ENCODE data around the gene CCL19.
"Not testable (repeated sequence)": the region's sequence is repeated elsewhere in the genome, so short reads cannot be mapped to it uniquely, and the experiment has no call there.

Gene CCL19

DNA sequence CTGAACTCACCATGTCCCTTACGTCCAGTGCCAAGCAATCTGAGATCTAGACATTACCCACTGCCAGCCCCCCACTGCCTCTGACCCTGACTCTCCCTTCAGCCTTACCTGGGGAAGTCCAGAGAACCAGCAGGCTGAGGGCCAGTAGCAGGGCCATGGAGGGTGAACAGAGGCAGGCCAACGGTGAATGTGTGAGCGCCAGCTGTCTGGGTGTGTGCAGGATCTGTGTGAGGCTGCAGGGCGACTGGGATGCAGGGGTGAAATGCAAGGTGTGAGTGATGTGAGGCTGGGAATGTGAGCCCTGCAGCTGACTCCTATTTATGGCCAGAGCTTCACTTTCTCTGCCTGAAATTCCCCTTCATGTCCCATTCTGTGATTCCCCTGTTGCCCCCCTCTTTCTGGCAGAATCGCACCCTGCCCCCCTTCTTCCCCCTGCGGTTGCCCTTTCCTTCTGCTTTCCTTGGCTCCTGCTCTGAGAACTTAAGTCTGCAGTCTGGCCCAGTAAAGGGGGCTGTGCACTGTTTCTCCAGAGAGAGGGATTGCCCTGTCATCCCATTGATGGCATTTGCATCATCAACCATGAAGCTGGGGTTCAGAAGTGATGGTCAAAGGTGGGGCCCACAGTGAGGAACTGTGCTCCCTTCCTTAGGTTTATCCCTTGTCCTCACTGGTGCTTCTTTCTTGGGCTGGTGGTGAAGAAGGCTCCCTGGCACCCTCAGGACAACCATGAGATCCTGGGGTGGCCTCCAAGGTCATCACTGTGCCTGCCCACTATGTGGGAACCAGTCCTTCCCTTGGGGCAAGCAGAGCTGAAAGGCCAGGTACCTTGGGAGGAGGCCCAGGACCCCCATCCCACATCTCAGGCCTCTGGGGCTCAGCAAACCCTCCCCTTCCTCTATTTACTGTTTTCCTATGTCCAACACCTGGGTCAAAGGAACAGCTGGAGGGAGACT, at the start of gene CCL19:
Gene CCL19, minus strand, starts transcription at position 294 of the 953 bp plus-strand sequence. Its CDS starts 137 bp downstream, at position 157.
- DNase-seq, result no peak

GRCh38 chr9:34740176-34740575, 49.1 kb upstream of the CCL19 start:
- not testable (repeated sequence) for DNase-seq

DNA sequence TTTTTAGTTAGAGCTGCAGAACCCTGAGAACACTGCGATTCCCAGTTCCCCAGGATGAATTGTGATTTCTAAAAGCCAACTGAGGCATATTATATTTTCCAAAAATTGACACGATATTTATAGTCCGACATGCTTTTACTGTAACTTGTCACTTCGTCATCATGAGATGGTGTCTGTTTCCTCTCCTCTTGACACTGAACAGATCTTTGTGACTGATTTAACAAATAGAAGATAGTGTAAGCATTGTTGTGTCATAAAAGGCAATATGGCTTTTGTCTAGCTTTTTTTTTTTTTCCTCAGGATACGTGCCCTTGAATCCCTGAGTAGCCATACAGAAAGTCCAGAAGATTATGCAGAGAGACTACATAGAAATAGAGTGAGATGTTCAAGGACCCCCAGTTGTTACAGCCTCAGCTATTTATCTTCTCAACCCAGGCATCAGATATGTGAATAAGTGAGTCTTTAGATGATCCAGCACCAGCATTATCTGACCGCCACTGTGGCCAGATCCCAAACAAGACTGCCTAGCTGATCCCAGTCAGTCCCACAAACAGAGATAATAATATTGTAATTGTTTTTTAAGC, 46.7 kb upstream of the CCL19 start:
- DNase-seq, result no peak

DNA sequence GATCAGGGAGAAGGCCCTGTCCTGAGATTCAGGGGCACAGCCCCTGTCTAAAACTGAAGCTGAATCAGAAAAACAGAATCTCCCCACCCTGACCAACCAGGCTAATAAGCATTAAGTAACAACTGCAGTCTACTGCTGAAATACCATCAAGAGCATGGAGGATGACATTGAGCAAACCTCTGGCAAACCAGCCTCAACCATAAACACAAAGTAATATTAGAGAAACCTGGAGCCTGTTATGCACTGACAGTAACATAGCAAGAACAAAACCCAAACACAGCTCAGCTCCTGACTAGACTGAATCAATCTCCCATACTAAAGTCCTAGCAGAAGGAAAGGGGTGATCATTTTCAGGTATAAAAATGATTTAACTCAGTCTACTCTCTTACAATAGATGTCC, 43.6 kb upstream of the CCL19 start:
- DNase-seq, result no peak

GRCh38 chr9:34732886-34733285, 41.8 kb upstream of the CCL19 start:
- DNase-seq, result no peak

DNA sequence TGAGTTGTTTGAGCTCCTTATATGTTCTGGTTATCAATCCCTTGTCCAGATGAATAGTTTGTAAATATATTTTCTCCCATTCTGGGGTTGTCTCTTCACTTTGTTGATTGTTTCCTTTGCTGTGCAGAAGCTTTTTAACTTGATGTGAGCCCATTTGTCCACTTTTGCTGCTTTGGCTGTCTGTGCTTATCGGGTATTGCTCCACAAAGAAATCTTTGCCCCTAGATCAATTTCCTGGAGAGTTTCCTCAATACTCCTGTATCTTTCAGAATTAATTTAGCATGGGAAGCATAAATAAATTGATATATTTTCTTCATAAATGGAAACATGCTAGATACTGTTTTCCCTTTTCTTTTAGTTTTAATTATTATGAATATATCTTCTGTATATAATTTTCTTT, 41.4 kb upstream of the CCL19 start:
- no peak for DNase-seq

GRCh38 chr9:34723141-34723540, 32.1 kb upstream of the CCL19 start:
- no peak for DNase-seq

DNA sequence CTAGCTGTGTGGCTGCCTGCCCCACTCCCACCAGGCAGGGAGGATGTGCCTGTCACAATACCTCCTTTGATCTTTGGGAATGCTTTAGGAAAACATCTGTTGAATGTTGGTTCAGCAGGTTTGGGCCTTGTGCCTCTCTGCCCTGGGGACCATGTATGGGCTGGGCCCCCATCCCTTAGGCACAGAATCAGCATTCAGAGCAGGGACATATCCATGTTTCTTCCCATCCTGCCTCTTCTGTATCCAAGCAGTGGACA, 28.6 kb upstream of the CCL19 start:
- not testable (repeated sequence) for DNase-seq

GRCh38 chr9:34719021-34719768, 28.1 kb upstream of the CCL19 start:
- DNase-seq, result no peak

GRCh38 chr9:34717996-34718614, 27.0 kb upstream of the CCL19 start:
- DNase-seq, result no peak

GRCh38 chr9:34716711-34717110, 25.6 kb upstream of the CCL19 start:
- no peak for DNase-seq

DNA sequence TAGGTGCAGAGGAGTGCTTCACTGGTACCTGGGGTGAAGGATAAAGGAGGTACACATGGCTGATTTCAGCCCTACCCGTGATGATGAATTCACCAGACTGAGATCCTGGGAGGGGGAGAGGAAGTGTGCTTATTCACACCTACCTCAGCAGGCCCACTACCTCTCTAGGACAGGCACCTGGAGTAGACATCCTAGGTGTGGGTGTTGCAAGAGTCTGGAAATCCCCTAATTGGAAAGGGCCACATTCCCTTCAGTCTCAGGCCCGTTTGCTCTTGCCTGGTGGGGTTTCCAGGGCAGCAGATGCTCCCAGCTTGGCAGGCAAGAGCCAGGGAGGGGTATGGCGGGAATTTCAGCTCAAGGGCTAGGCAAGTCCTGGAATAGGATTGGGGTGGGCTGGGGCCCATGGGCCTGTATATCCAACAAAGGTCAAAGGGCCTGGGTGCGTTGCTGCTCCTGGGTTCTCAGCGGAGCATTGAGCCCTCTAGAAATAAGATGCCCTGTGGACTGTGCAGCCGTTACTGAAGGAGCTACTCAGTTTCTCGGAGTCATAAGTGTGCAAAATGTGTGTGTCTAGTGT, 24.7 kb upstream of the CCL19 start:
- DNase-seq, result no peak

- DNase-seq, result no peak
Measured at GRCh38 chr9:34714007-34714406, 22.9 kb upstream of the CCL19 start.

- no peak for DNase-seq
Measured at GRCh38 chr9:34712140-34712539, 21.1 kb upstream of the CCL19 start.

GRCh38 chr9:34710023-34710422, 18.9 kb upstream of the CCL19 start, which contains the start of gene CCL21:
Gene CCL21 (minus strand): TSS chr9:34710136. CDS start chr9:34710066, 70 bp downstream.
- DNase-seq, result no peak

- no peak for DNase-seq
Measured at GRCh38 chr9:34709196-34709978, 18.3 kb upstream of the CCL19 start.

DNA sequence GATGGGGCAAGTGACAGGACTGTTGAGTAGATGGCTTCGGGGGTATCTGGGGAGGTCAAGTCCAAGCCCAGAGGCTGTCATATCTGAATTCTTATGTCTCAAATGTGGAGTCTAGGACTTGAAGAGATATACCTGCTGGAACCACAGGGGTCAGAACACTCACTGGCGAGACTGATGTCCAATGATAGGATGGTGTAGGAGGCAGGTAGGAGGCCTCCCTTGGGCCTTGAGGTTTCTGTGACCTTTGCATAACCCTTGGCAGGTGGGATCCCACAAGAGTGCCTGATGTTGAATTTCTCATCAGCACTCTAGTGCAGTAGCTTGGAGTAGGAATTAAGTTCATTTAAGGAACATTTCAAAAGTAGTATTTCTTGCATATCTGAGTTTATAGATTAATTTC, 16.1 kb upstream of the CCL19 start:
- DNase-seq, result no peak

- peak; percentile 69 for DNase-seq
Measured at GRCh38 chr9:34701769-34702736, 11.0 kb upstream of the CCL19 start.

GRCh38 chr9:34701023-34701768, 10.1 kb upstream of the CCL19 start:
- DNase-seq, result peak; percentile 52

GRCh38 chr9:34694811-34695210, 3.7 kb upstream of the CCL19 start:
- DNase-seq, result no peak

All from NCI-H748 treated with DMSO at 0.1 percent for 48 hours (cell line).